Breast epithelium (tissue), 3 donors: ENCODE measurements around the gene CCDC57.

ENCODE experiments used
- CTCF ChIP-seq, 3 donors: fragments of 450-650 bp; IDR thresholded peaks; one replicate each; pipeline ENCODE4 v1.5.1; 2016 to 2017; ENCODE audit warnings: antibody characterized with exemption in 3 of 3, mild to moderate bottlenecking in 3 of 3, moderate library complexity in 3 of 3
- POLR2AphosphoS5 ChIP-seq, 3 donors: sonication (generic); formaldehyde crosslinking; IDR thresholded peaks; one replicate each; pipeline ENCODE4 v1.6.1; 2017; ENCODE audit warnings: antibody characterized with exemption in 3 of 3

- TF ChIP-seq POLR2AphosphoS5 (IDR thresholded peaks at IDR 0.05) (peak; percentile 55 to 73 (median 72)), CTCF (IDR thresholded peaks at IDR 0.05) (peak in 1 of 3 donors; percentile 31)
These were observed 114.3 kb downstream of the CCDC57 start, which contains the start of gene FASN for GRCh38 chr17:82098169-82098938.
